ENCODE data around the gene KRT71. TPM values are rescaled to one million over a fixed set of nuclear protein-coding genes. Genes with fewer than 3 reads are reported as not detected.

Gene KRT71
- total RNA-seq, 1 donor from 2014 or later = not detected

DNA sequence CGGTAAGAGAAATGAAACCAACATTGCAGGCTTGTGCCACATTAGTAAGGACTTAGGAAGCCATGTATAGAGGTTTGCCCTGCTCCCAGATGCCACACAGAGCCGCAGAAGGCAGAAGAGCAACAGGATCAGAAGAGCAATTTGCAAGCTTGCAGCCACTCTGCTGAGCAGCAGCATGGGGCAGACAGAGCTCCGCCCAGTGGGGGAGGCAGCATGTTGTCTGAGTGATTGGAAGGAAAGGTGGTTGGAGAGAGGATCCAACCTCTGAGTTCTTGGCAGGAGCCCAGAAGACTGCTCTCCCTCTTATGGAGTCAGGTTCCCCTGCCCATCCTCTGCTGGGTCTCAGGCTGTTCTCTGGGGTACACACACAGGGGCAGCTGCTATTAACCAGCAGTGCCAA is 57.6 kb downstream of the KRT71 start:
- intact Hi-C loops (cut with micrococcal nuclease) = no loop called here

DNA sequence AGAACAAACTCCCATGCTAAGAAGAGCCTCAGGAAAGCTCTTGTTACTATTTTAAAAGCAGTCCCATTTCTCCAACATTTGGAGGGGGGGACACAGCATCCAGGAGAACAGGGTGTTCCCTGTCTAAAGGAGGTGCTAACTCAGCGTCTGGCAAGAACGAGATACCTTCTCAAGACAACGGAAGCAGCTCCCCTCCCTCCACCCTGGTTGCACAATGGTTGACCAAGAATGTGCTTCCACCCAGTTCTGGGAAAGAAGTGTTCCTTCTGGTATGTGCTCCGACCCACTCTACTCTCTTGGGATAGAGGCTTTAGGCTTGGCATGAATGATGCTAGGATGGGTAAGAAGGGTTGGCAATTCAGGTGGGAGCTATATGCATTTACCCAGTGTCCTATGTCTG is 58.4 kb downstream of the KRT71 start:
- intact Hi-C loops (cut with micrococcal nuclease) = no loop called here
- H3K9me3 Mint-ChIP-seq = no peaks in the 10 kb centered on the region
- POLR2A ChIA-PET = no interaction called here

More for the DNA sequence above, 57.6 kb downstream of the KRT71 start:
- Mint-ChIP-seq H3K9me3 (no peaks in the 10 kb centered on the region), H3K27ac (no peak overlapping the region), H3K36me3 (ENCODE audit: low read depth) (no peaks in the 10 kb centered on the region), H3K4me3 (no peak overlapping the region), H3K27me3 (peaks cover 14% of the 10 kb centered on the region), H3K4me1 (peaks cover 2% of the 10 kb centered on the region)
- CTCF ChIA-PET = no interaction called here
- POLR2A ChIA-PET = no interaction called here
- TF ChIP-seq, protein P1, sequence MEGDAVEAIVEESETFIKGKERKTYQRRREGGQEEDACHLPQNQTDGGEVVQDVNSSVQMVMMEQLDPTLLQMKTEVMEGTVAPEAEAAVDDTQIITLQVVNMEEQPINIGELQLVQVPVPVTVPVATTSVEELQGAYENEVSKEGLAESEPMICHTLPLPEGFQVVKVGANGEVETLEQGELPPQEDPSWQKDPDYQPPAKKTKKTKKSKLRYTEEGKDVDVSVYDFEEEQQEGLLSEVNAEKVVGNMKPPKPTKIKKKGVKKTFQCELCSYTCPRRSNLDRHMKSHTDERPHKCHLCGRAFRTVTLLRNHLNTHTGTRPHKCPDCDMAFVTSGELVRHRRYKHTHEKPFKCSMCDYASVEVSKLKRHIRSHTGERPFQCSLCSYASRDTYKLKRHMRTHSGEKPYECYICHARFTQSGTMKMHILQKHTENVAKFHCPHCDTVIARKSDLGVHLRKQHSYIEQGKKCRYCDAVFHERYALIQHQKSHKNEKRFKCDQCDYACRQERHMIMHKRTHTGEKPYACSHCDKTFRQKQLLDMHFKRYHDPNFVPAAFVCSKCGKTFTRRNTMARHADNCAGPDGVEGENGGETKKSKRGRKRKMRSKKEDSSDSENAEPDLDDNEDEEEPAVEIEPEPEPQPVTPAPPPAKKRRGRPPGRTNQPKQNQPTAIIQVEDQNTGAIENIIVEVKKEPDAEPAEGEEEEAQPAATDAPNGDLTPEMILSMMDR (IDR thresholded peaks at IDR 0.05) = no peak
- ATAC-seq (ENCODE audit: low read depth) (no peak), DNase-seq (no peak)

DNA sequence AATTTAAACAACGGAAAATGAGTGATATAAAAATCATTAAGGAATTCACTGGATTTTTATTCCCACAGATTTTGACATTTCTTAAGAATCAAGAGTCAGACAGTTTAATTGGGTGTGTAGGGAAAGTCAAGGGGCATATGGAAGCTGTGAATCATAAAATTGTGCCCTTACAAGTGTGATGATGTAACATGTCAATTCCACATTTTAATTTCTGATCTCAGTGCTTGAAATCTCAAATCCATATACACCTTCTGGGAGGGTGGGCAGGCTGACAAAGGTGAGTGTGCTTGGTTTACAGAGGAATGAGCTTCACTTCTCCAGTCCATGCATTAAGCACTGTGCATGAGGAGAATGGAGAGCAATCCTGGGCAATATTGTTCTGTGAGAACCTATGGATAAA is 58.8 kb downstream of the KRT71 start:
- POLR2A ChIA-PET = no interaction called here
- Mint-ChIP-seq H3K9me3 (no peaks in the 10 kb centered on the region), H3K4me3 (no peak overlapping the region), H3K4me1 (peaks cover 2% of the 10 kb centered on the region), H3K27me3 (peaks cover 14% of the 10 kb centered on the region), H3K36me3 (ENCODE audit: low read depth) (no peaks in the 10 kb centered on the region), H3K27ac (no peak overlapping the region)
- DNase-seq = no peak
- TF ChIP-seq, protein P1 (IDR thresholded peaks at IDR 0.05) = no peak
- intact Hi-C loops (cut with micrococcal nuclease) = no loop called here
- no peak for ATAC-seq (ENCODE audit: low read depth)
- CTCF ChIA-PET = no interaction called here

More for the DNA sequence above, 58.4 kb downstream of the KRT71 start:
- CTCF ChIA-PET = no interaction called here
- ATAC-seq (ENCODE audit: low read depth) = no peak
- Mint-ChIP-seq H3K36me3 (ENCODE audit: low read depth) (no peaks in the 10 kb centered on the region), H3K4me3 (no peak overlapping the region), H3K27ac (no peak overlapping the region), H3K27me3 (peaks cover 14% of the 10 kb centered on the region), H3K4me1 (peaks cover 2% of the 10 kb centered on the region)
- TF ChIP-seq, protein P1 (IDR thresholded peaks at IDR 0.05) = no peak
- no peak for DNase-seq

Other genes with a start within 250 kb of the KRT71 start
- gene KRT83, start 231.7 kb downstream of the KRT71 start, total RNA-seq = not detected in 2 replicates
- not detected in 2 replicates for gene KRT85, start 185.7 kb downstream of the KRT71 start, total RNA-seq
- not detected in 2 replicates for gene KRT84, start 167.5 kb downstream of the KRT71 start, total RNA-seq
- not detected in 2 replicates for gene KRT82, start 146.8 kb downstream of the KRT71 start, total RNA-seq
- not detected in 2 replicates for gene KRT75, start 118.8 kb downstream of the KRT71 start, total RNA-seq
- gene KRT6B, start 101.0 kb downstream of the KRT71 start, total RNA-seq = not detected in 2 replicates
- not detected in 2 replicates for gene KRT6C, start 79.3 kb downstream of the KRT71 start, total RNA-seq
- not detected in 2 replicates for gene KRT6A, start 59.9 kb downstream of the KRT71 start, total RNA-seq
- gene KRT5, start 32.8 kb downstream of the KRT71 start, total RNA-seq = not detected in 2 replicates
- gene KRT74, start 20.7 kb upstream of the KRT71 start, total RNA-seq = not detected in 2 replicates
- gene KRT72, start 48.3 kb upstream of the KRT71 start, total RNA-seq = not detected in 2 replicates
- gene KRT73, start 65.4 kb upstream of the KRT71 start, total RNA-seq = not detected in 2 replicates
- gene KRT2, start 99.1 kb upstream of the KRT71 start, total RNA-seq = not detected in 2 replicates
- not detected in 2 replicates for gene KRT1, start 127.3 kb upstream of the KRT71 start, total RNA-seq
- gene KRT77, start 150.4 kb upstream of the KRT71 start, total RNA-seq = not detected in 2 replicates
- not detected in 2 replicates for gene KRT76, start 224.2 kb upstream of the KRT71 start, total RNA-seq
- gene KRT3, start 243.0 kb upstream of the KRT71 start, total RNA-seq = not detected in 2 replicates

Data from activated B cell treated with CpG ODN at 0.5 μM for 24 hours (primary cell).